Astrocyte (in vitro differentiated cells and primary cell): ENCODE data around the gene NUDT14. TPM values are rescaled to one million over a fixed set of nuclear protein-coding genes. Genes with fewer than 3 reads are reported as not detected.

Source experiments
- DNase-seq: peaks from one replicate; pipeline ENCODE4 v3.0.0-alpha.2; 2010; ENCODE audit warnings: low read depth
- FAIRE-seq: peaks from 2 replicates; lab custom pipeline; 2011; peaks lifted over from hg19 to GRCh38; lab: Jason Lieb, UNC
- H2AFZ ChIP-seq: 2 replicates; pipeline ENCODE4 v1.6.0; 2012; ENCODE audit warnings: low read depth, low read length, inconsistent platforms
- H3K27ac ChIP-seq: 2 replicates; pipeline ENCODE4 v1.5.1; 2011; ENCODE audit warnings: low read depth, low read length, inconsistent platforms
- H3K27me3 ChIP-seq: 2 replicates; pipeline ENCODE4 v1.6.0; 2011; ENCODE audit warnings: low read length, inconsistent platforms; ENCODE audit not compliant: insufficient read depth
- H3K36me3 ChIP-seq: 2 replicates; pipeline ENCODE4 v1.5.1; 2011; ENCODE audit warnings: low read length, inconsistent platforms; ENCODE audit not compliant: insufficient read depth
- H3K4me1 ChIP-seq: 2 replicates; pipeline ENCODE4 v1.5.1; 2011; ENCODE audit warnings: low read length, inconsistent platforms; ENCODE audit not compliant: insufficient read depth
- H3K4me2 ChIP-seq: 2 replicates; pipeline ENCODE4 v1.6.0; 2012; ENCODE audit warnings: low read length, inconsistent platforms
- H3K4me3 ChIP-seq: 2 replicates; pipeline ENCODE4 v1.5.1; 2011; ENCODE audit warnings: low read depth, mild to moderate bottlenecking, low read length, inconsistent platforms; ENCODE audit not compliant: insufficient read depth
- H3K79me2 ChIP-seq: 2 replicates; pipeline ENCODE4 v1.6.0; 2012; ENCODE audit warnings: mild to moderate bottlenecking, low read length, inconsistent platforms; ENCODE audit not compliant: insufficient read depth
- H3K9ac ChIP-seq: 2 replicates; pipeline ENCODE4 v1.6.0; 2012; ENCODE audit warnings: mild to moderate bottlenecking, low read length, inconsistent platforms
- H3K9me3 ChIP-seq: 2 replicates; pipeline ENCODE4 v1.5.1; 2012; ENCODE audit warnings: low read depth, mild to moderate bottlenecking, low read length, inconsistent platforms; ENCODE audit not compliant: insufficient read depth
- H4K20me1 ChIP-seq: 2 replicates; pipeline ENCODE4 v1.6.0; 2012; ENCODE audit warnings: low read length, inconsistent platforms; ENCODE audit not compliant: insufficient read depth
- H3K27ac Mint-ChIP-seq: one replicate; pipeline ENCODE4 v1.8.0; 2021; ENCODE audit warnings: mild to moderate bottlenecking, mixed read lengths; ENCODE audit not compliant: unreplicated experiment
- H3K27me3 Mint-ChIP-seq: one replicate; pipeline ENCODE4 v1.8.0; 2021; ENCODE audit warnings: low read depth, mixed read lengths; ENCODE audit not compliant: unreplicated experiment
- H3K36me3 Mint-ChIP-seq: one replicate; pipeline ENCODE4 v1.8.0; 2021; ENCODE audit warnings: low read depth, mixed read lengths; ENCODE audit not compliant: unreplicated experiment
- H3K4me1 Mint-ChIP-seq: one replicate; pipeline ENCODE4 v1.8.0; 2021; ENCODE audit warnings: low read depth, mixed read lengths; ENCODE audit not compliant: unreplicated experiment
- H3K4me3 Mint-ChIP-seq: one replicate; pipeline ENCODE4 v1.8.0; 2021; ENCODE audit warnings: mild to moderate bottlenecking, moderate library complexity, mixed read lengths; ENCODE audit not compliant: unreplicated experiment
- H3K9me3 Mint-ChIP-seq: one replicate; pipeline ENCODE4 v1.8.0; 2021; ENCODE audit warnings: mild to moderate bottlenecking, mixed read lengths; ENCODE audit not compliant: unreplicated experiment
- CTCF ChIP-seq: IDR thresholded peaks from 2 replicates; pipeline ENCODE4 v1.5.1; 2011; ENCODE audit warnings: low read depth, mild to moderate bottlenecking, inconsistent platforms, low read length, moderate library complexity; ENCODE audit not compliant: insufficient read depth
- EZH2 ChIP-seq: IDR thresholded peaks from 2 replicates; pipeline ENCODE4 v1.6.1; 2012; ENCODE audit warnings: mild to moderate bottlenecking, low read length, inconsistent platforms; ENCODE audit not compliant: insufficient read depth
- total RNA-seq: library from RNA; stranded (reverse); gene quantifications from 2 replicates; pipeline ENCODE4 v1.2.1, GENCODE V29; 2021

NUDT14 gene
- total RNA-seq, 1 donor from 2014 or later: 17.5 TPM

DNA sequence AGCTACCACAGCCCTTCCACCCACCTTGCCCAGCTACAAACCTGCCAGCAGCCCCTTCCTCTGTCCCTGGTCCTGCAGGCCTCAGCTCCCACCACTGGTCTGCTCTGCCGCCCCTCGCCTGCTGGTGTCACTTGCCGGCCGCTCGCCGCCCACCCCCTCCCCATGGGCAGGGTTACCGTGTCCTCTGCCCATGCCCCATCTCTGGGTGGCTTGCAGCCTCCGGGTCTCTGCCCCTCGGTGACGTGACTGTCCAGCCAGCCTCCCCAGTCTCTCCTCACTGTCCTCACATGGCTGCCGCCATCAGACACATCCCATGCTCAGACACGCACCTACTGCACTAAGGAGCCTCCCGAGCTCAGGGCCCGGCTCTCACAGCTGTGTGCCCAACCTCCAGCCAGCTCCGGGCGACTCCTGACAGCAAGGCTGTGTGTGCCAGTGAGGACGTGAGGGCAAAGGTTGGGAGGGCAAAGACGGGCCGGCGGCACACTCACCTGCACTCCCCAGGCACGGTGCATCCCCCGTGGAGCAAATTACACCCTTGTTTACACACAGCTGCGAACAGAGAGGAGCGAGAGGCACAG, 26.0 kb downstream of the NUDT14 start:
- Mint-ChIP-seq H3K4me3 (no peak overlapping the region), H3K27ac (no peak overlapping the region), H3K9me3 (no peaks in the 10 kb centered on the region), H3K36me3 (peaks cover 2% of the 10 kb centered on the region), H3K4me1 (no peaks in the 10 kb centered on the region), H3K27me3 (peaks cover 14% of the 10 kb centered on the region)
- Histone ChIP-seq H4K20me1 (no peaks in the 10 kb centered on the region), H3K79me2 (no peaks in the 10 kb centered on the region), H2AFZ (no peak overlapping the region), H3K27me3 (peaks cover 10% of the 10 kb centered on the region), H3K36me3 (no peaks in the 10 kb centered on the region), H3K4me1 (no peaks in the 10 kb centered on the region), H3K9ac (no peak overlapping the region), H3K4me3 (no peak overlapping the region), H3K9me3 (no peaks in the 10 kb centered on the region), H3K4me2 (no peak overlapping the region), H3K27ac (no peak overlapping the region)
- DNase-seq (no peak), FAIRE-seq (no peak)
- TF ChIP-seq CTCF: no peak

DNA sequence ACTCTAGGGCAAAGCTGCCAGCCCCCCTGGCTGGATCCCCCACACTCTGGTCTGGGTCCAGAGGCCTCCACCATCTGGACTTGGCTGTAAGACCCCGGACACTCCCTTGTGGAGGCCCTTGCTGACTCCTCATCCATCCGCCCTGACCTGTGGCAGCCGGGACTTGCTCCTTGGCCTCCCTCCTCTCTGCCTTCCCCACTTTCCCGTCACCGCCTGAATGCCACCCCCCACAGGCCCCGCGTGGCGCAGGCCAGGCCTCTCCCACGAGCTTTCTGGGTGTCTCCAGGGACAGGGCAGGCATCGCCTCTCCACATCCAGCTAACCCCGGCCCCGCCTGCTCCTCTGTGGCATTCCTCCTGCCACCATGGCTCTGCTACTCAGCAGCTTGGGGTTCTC, 26.6 kb downstream of the NUDT14 start:
- Histone ChIP-seq H3K79me2 (no peaks in the 10 kb centered on the region), H3K27ac (no peak overlapping the region), H3K9me3 (no peaks in the 10 kb centered on the region), H3K4me2 (no peak overlapping the region), H4K20me1 (no peaks in the 10 kb centered on the region), H3K36me3 (no peaks in the 10 kb centered on the region), H3K4me1 (no peaks in the 10 kb centered on the region), H2AFZ (no peak overlapping the region), H3K27me3 (peaks cover 10% of the 10 kb centered on the region), H3K4me3 (no peak overlapping the region), H3K9ac (no peak overlapping the region)
- peaks cover 14% of the 10 kb centered on the region for H3K27me3 Mint-ChIP-seq
- no peak for FAIRE-seq
- peaks cover 2% of the 10 kb centered on the region for H3K36me3 Mint-ChIP-seq
- H3K9me3 Mint-ChIP-seq: no peaks in the 10 kb centered on the region
- no peak overlapping the region for H3K27ac Mint-ChIP-seq
- TF ChIP-seq EZH2: no peak
- TF ChIP-seq CTCF: no peak
- H3K4me3 Mint-ChIP-seq: no peak overlapping the region
- H3K4me1 Mint-ChIP-seq: no peaks in the 10 kb centered on the region
- DNase-seq: no peak

- Mint-ChIP-seq H3K27me3 (peaks cover 14% of the 10 kb centered on the region), H3K36me3 (peaks cover 2% of the 10 kb centered on the region), H3K27ac (no peak overlapping the region), H3K9me3 (no peaks in the 10 kb centered on the region), H3K4me1 (no peaks in the 10 kb centered on the region), H3K4me3 (no peak overlapping the region)
- Histone ChIP-seq H3K79me2 (no peaks in the 10 kb centered on the region), H3K27ac (no peak overlapping the region), H3K27me3 (peaks cover 10% of the 10 kb centered on the region), H2AFZ (no peak overlapping the region), H3K9me3 (no peaks in the 10 kb centered on the region), H3K4me2 (no peak overlapping the region), H3K9ac (no peak overlapping the region), H3K36me3 (no peaks in the 10 kb centered on the region), H3K4me1 (no peaks in the 10 kb centered on the region), H3K4me3 (no peak overlapping the region), H4K20me1 (no peaks in the 10 kb centered on the region)
- no peak for TF ChIP-seq CTCF
- TF ChIP-seq EZH2: no peak
- DNase-seq: no peak
- no peak for FAIRE-seq
Measured at GRCh38 chr14:105153739-105154475, 27.2 kb downstream of the NUDT14 start.
